GM19043 (cell line): ENCODE data around the gene CSNK1A1L.

Experiments used
- ATAC-seq: cut with Tn5 transposase; IDR thresholded peaks from one replicate; pipeline ENCODE4 v1.9.1; 2021; ENCODE audit warnings: low read depth; ENCODE audit not compliant: unreplicated experiment

The CSNK1A1L gene

DNA sequence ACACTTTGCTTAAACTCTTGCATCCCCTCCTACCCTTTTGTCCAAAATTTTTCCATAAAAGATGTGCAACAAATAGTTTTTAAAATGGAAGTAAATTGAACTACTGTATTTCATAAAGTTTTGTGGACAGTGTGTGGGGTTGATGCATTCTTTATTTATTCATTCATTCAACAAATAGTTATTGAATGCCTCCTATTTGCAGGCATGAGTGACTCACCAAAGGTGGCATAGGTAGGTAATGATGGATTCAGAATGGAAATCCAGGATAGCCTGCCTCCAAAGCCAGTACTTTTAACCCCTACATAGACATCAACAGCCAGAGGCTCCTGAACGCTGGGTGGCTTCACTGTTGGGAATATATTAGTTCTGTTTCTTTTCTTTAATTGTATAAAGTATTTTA lies 2.4 kb upstream of the CSNK1A1L start:
- ATAC-seq, result no peak

DNA sequence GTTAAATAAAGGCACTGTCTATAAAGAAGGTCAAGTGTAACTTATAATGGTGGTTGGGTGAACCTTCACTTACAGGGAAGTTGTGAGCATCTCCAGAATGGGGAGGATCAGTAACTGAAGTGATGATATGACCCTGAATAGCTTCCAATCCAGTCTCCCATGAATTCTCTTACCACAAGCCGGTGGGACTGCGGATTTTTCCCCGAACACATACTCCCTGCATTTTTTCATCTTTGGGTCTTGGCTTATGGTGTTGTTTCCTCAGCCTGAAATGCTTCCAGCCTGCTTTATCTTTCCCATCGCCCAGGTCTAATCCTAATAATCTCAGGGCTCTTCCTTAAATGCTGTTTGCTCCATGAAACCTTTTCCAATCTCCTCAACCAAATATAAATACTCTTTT lies 2.0 kb upstream of the CSNK1A1L start:
- no peak for ATAC-seq

- ATAC-seq, result no peak
Measured at GRCh38 chr13:37106642-37107041, 1.2 kb upstream of the CSNK1A1L start.

- ATAC-seq, result no peak
Measured at GRCh38 chr13:37102896-37103295, 2.6 kb downstream of the CSNK1A1L start.

DNA sequence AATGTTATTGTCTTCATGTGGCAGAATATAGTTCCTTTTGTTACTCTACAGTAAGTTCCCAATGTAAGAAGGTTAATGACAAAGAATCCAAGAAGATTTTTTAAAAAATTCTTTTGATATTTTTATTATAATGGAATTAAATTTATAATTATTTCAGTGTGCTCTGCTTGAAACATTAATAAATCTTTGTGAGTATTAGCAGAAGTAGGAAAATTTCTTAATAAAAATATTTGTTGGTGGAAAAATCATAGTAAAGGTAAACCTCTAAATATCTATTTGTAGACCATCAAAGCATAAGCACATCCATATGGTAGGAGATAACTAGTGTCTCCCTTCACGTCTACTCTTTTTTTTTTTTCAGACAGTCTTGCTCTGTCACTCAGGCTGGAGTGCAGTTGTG lies 4.3 kb downstream of the CSNK1A1L start:
- ATAC-seq, result no peak

DNA sequence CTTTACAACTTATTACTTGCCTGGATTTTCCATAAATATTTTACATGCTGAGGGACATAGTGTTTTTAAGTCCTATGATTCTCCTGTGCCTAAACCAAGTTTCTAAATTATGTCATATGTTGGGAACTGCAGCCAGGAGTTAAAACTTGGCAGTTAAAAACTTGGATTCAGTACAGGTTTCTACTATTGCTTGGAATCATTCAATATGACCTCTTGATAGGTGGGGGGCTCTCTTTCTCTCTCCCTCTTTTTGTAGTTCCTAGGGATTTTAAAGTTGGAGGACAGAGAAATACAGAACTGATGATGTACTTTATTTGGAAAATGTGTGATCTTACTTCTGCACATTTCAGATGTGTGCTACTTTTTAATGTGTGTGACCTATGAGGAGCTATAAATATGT lies 4.7 kb downstream of the CSNK1A1L start:
- ATAC-seq, result no peak

- no peak for ATAC-seq
Measured at GRCh38 chr13:37097076-37097475, 8.4 kb downstream of the CSNK1A1L start.

GRCh38 chr13:37094840-37095239 lies 10.6 kb downstream of the CSNK1A1L start:
- ATAC-seq, result no peak

GRCh38 chr13:37094099-37094498 lies 11.4 kb downstream of the CSNK1A1L start:
- ATAC-seq, result no peak

DNA sequence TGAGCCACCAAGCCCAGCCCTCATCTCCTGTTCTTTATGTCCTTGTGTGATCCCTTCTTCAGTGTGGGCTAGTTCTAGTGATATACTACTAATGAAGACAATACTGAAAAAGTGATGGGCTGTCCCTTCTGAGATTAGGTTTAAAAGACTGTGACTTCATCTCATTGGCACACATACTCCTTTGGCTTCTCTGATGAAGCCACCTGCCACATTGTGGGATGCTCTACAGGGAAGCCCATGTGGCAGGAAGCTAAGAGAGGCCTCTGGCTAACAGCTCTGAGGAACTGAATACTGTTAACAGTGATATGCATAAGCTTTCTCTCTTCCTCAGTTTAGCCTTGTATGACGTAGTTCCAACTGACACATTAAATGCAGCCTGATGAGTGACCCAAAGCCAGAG lies 13.6 kb downstream of the CSNK1A1L start:
- ATAC-seq, result no peak

DNA sequence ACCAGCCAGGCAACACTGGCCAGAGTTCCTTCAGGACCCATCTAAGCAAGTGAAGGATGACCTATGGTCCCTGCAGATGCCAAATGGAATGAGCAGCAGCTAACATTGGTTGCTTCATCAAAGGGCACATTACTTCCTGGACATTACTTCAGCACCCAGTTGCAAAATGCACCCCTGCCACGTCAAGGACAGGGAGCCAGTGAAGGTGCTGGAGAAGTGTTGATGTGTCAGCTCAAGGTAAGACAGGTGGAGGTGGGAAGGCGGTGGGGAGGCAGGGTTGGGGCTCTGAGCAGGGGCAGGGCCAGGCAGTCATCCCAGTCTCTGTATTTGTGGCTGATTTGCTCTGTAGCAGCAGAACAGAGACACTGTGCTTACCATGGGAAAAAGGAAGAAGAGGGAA lies 14.6 kb downstream of the CSNK1A1L start:
- no peak for ATAC-seq

- no peak for ATAC-seq
Measured at GRCh38 chr13:37089495-37089894, 16.0 kb downstream of the CSNK1A1L start.

DNA sequence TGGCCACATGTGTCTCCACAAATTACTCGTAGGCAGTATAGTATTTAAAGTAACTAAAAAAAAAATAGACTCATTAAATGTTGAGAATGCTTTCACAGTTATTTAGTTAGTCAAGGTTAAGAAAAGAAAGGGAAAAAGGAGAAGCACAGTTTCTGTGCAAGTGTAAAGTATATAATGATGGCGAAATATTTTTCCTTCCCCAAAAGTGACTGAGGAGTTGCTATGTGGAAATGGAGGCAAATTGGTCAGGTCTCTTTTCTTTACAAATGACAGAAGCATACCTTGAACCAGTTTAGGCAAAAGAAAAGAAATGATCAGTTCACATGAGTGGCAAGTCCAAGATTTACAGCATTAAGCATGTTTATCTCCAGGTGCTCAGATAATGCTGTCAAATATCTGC lies 18.0 kb downstream of the CSNK1A1L start:
- ATAC-seq, result no peak

GRCh38 chr13:37085606-37086005 lies 19.9 kb downstream of the CSNK1A1L start:
- no peak for ATAC-seq

GRCh38 chr13:37076818-37077217 lies 28.6 kb downstream of the CSNK1A1L start:
- no peak for ATAC-seq

DNA sequence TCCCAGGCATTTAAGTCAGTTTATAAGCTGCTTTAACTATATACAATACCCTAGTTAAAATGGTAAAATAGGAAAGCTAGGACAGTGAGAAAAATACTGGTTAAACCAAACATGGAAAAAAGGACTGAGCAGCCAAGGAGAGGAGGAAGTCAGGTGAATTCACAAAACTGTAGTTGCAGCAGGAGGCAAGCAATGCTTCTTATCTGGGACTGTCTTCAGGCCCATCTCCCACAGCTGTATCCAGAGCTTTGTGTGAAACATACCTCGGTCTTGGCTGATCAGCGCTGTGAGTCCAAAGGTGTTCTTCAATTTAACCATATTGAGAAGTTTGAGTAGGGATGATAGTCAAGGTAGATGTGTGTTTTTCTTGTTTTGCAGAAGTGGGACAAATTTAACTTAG lies 30.3 kb downstream of the CSNK1A1L start:
- ATAC-seq, result no peak

GRCh38 chr13:37074703-37075102 lies 30.8 kb downstream of the CSNK1A1L start:
- no peak for ATAC-seq

DNA sequence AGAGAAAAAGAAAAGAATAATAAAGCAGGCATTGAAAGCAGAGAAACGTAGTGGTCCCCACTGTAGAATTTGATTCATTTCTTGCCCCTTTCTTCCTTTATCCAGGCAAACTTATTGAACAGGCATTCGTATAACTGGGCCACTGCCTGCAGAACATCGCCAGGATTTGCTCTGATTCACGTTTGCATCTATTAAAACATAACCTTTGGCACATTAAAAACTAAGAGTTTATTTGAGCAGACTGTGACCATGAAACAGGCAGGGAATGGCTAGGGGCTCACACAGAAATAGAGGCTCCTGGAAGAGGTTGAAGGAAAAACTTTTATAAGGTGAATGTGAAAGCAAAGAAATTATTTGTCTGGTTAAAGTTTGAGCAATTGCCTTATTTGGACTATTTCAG lies 33.4 kb downstream of the CSNK1A1L start:
- ATAC-seq, result no peak

DNA sequence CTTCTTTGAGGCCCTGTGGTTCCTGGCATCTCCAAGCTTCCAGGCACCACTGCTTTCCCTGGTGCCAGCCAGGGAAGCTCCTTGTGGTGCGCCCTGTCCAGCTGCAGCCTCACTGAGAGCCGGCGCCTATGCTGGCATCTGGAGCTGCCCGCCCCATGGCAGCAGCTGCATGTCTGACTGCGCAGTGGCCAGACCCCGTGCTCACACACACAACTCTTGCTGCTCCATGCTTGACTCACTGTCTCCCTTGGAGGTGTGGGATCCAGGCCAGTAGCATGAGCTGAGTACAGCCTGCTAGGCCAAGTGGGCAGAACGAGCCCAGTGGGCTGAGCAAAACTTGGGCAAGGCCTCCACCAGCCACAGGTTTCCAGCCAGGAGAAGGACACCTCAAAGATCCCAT lies 34.5 kb downstream of the CSNK1A1L start:
- ATAC-seq, result no peak

GRCh38 chr13:37070145-37070695 lies 35.2 kb downstream of the CSNK1A1L start:
- no peak for ATAC-seq

- ATAC-seq, result no peak
Measured at GRCh38 chr13:37069597-37070103, 35.8 kb downstream of the CSNK1A1L start.

- ATAC-seq, result no peak
Measured at GRCh38 chr13:37068962-37069361, 36.5 kb downstream of the CSNK1A1L start.

DNA sequence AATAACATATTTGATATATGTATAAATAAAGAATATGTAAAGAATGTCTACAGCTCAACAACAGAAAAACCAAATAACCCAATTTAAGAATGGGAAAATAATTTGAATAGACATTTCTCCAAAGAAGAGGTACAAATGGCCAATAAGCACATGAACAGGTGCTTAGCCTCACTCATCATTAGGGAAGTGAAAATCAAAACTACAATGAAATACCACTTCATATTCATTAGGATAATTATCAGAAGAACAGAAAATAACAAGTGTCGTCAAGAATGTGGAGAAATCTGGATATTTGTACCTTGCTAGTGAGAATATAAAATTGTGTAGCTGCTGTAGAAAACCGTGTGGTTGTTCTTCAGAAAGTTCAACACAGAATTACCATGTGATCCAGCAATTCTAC lies 37.6 kb downstream of the CSNK1A1L start:
- peak; percentile 58 for ATAC-seq
